ENCODE results near the gene AMY1C.
"Not testable (repeated sequence)": the region's sequence is repeated elsewhere in the genome, so short reads cannot be mapped to it uniquely, and the experiment has no call there.

- not testable (repeated sequence) for TF ChIP-seq PHF8 (IDR thresholded peaks at IDR 0.05; ENCODE audit: borderline replicate concordance, low read length); MYC (IDR thresholded peaks at IDR 0.05; ENCODE audit: low read depth, low read length); MYC (CRISPR knock-in tag; IDR thresholded peaks at IDR 0.05; ENCODE audit: borderline replicate concordance, low read depth)
Observed at GRCh38 chr1:103701256-103701655, 48.4 kb upstream of the AMY1C start.

All from K562 (cell line).